ENCODE measurements around the gene E2F2.

E2F2 gene

DNA sequence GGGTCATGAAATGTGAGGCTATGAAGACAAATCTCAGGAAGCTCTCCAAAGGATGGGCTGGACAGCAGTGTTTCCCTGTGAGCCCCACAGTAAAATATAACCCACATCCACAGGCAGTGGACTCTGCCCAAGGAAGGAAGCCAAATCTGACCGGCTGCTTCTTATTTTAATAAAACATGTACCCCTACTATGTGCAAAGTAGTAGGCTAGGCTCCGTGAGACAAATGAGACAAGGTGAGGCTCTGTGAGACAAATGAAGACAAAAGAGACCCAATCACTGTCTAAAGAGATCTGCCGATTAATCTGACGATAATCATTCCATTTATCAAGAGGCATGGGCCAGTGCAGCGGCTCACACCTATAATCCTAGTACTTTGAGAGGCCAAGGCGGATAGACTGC lies 49.1 kb downstream of the E2F2 start:
- Mint-ChIP-seq H3K4me3 (peak overlapping the region; percentile 95), H3K4me1 (peaks cover 72% of the 10 kb centered on the region), H3K27ac (peak overlapping the region; percentile 29), H3K27me3 (ENCODE audit: low read depth, poor library complexity) (peaks cover 20% of the 10 kb centered on the region), H3K9me3 (no peaks in the 10 kb centered on the region), H3K36me3 (ENCODE audit: low read depth) (no peaks in the 10 kb centered on the region)
- no peak for DNase-seq
- TF ChIP-seq, protein P1, sequence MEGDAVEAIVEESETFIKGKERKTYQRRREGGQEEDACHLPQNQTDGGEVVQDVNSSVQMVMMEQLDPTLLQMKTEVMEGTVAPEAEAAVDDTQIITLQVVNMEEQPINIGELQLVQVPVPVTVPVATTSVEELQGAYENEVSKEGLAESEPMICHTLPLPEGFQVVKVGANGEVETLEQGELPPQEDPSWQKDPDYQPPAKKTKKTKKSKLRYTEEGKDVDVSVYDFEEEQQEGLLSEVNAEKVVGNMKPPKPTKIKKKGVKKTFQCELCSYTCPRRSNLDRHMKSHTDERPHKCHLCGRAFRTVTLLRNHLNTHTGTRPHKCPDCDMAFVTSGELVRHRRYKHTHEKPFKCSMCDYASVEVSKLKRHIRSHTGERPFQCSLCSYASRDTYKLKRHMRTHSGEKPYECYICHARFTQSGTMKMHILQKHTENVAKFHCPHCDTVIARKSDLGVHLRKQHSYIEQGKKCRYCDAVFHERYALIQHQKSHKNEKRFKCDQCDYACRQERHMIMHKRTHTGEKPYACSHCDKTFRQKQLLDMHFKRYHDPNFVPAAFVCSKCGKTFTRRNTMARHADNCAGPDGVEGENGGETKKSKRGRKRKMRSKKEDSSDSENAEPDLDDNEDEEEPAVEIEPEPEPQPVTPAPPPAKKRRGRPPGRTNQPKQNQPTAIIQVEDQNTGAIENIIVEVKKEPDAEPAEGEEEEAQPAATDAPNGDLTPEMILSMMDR (IDR thresholded peaks at IDR 0.05), result no peak

- no peaks in the 10 kb centered on the region for H3K9me3 Mint-ChIP-seq
- TF ChIP-seq, protein P1 (IDR thresholded peaks at IDR 0.05), result no peak
- H3K4me3 Mint-ChIP-seq, result peak overlapping the region; percentile 32
- DNase-seq, result no peak
- H3K4me1 Mint-ChIP-seq, result peaks cover 65% of the 10 kb centered on the region
- H3K36me3 Mint-ChIP-seq (ENCODE audit: low read depth), result no peaks in the 10 kb centered on the region
- H3K27ac Mint-ChIP-seq, result no peak overlapping the region
- peaks cover 13% of the 10 kb centered on the region for H3K27me3 Mint-ChIP-seq (ENCODE audit: low read depth, poor library complexity)
Observed at GRCh38 chr1:23481026-23481597, 49.9 kb downstream of the E2F2 start.

- TF ChIP-seq, protein P1 (IDR thresholded peaks at IDR 0.05), result no peak
- Mint-ChIP-seq H3K4me1 (peaks cover 61% of the 10 kb centered on the region), H3K4me3 (peak overlapping the region; percentile 10), H3K9me3 (no peaks in the 10 kb centered on the region), H3K27ac (no peak overlapping the region), H3K36me3 (ENCODE audit: low read depth) (no peaks in the 10 kb centered on the region), H3K27me3 (ENCODE audit: low read depth, poor library complexity) (peaks cover 10% of the 10 kb centered on the region)
- no peak for DNase-seq
Observed at GRCh38 chr1:23480187-23481025, 50.6 kb downstream of the E2F2 start.

- Mint-ChIP-seq H3K4me3 (no peak overlapping the region), H3K27me3 (ENCODE audit: low read depth, poor library complexity) (peaks cover 4% of the 10 kb centered on the region), H3K4me1 (peaks cover 54% of the 10 kb centered on the region), H3K9me3 (no peaks in the 10 kb centered on the region), H3K36me3 (ENCODE audit: low read depth) (no peaks in the 10 kb centered on the region), H3K27ac (peak overlapping the region; percentile 97)
- TF ChIP-seq, protein P1 (IDR thresholded peaks at IDR 0.05), result no peak
- no peak for DNase-seq
Observed at GRCh38 chr1:23479666-23479941, 51.4 kb downstream of the E2F2 start.

GRCh38 chr1:23478896-23479665 lies 52.0 kb downstream of the E2F2 start:
- H3K4me3 Mint-ChIP-seq, result peak overlapping the region; percentile 35
- peaks cover 57% of the 10 kb centered on the region for H3K4me1 Mint-ChIP-seq
- peak; percentile 57 for DNase-seq
- H3K9me3 Mint-ChIP-seq, result no peaks in the 10 kb centered on the region
- H3K27me3 Mint-ChIP-seq (ENCODE audit: low read depth, poor library complexity), result peaks cover 4% of the 10 kb centered on the region
- TF ChIP-seq, protein P1 (IDR thresholded peaks at IDR 0.05), result no peak
- no peaks in the 10 kb centered on the region for H3K36me3 Mint-ChIP-seq (ENCODE audit: low read depth)
- H3K27ac Mint-ChIP-seq, result peak overlapping the region; percentile 97
